GM12875 (cell line): Measurements from ENCODE around the gene MAPRE3.

ENCODE experiments used
- H3K4me3 ChIP-seq: one replicate; pipeline ENCODE4 v1.5.1; 2011; ENCODE audit warnings: low read depth, low read length, control low read depth
- TF ChIP-seq, protein P1 (sequence below): IDR thresholded peaks from 2 replicates; pipeline ENCODE4 v1.5.1; 2011; ENCODE audit warnings: low read depth, mild to moderate bottlenecking, control low read depth, inconsistent platforms, low read length, moderate library complexity, borderline replicate concordance; ENCODE audit not compliant: insufficient read depth

MAPRE3 gene

GRCh38 chr2:26993768-26994167 lies 23.3 kb downstream of the MAPRE3 start:
- TF ChIP-seq, protein P1, sequence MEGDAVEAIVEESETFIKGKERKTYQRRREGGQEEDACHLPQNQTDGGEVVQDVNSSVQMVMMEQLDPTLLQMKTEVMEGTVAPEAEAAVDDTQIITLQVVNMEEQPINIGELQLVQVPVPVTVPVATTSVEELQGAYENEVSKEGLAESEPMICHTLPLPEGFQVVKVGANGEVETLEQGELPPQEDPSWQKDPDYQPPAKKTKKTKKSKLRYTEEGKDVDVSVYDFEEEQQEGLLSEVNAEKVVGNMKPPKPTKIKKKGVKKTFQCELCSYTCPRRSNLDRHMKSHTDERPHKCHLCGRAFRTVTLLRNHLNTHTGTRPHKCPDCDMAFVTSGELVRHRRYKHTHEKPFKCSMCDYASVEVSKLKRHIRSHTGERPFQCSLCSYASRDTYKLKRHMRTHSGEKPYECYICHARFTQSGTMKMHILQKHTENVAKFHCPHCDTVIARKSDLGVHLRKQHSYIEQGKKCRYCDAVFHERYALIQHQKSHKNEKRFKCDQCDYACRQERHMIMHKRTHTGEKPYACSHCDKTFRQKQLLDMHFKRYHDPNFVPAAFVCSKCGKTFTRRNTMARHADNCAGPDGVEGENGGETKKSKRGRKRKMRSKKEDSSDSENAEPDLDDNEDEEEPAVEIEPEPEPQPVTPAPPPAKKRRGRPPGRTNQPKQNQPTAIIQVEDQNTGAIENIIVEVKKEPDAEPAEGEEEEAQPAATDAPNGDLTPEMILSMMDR, result no peak
- H3K4me3 ChIP-seq, result no peak overlapping the region

GRCh38 chr2:26994983-26995382 lies 24.5 kb downstream of the MAPRE3 start:
- TF ChIP-seq, protein P1, result no peak
- no peak overlapping the region for H3K4me3 ChIP-seq

DNA sequence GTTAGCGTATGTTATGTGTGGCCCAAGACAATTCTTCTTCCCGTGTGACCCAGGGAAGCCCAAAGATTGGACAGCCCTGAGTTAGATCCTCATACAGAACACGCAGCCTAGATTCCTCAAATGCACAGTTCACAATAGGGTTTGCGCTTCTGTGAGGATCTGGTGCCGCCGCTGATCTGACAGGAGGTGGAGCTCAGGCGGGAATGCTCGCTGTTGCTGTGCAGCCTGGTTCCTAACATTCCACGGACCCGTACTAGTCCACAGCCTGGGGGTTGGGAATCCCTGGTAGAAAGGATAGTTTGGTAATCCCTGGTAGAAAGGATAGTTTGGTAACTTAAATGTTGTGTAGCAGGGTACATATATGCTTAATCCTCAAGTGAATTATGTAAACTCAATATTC lies 27.0 kb downstream of the MAPRE3 start:
- H3K4me3 ChIP-seq, result no peak overlapping the region
- TF ChIP-seq, protein P1, result no peak

DNA sequence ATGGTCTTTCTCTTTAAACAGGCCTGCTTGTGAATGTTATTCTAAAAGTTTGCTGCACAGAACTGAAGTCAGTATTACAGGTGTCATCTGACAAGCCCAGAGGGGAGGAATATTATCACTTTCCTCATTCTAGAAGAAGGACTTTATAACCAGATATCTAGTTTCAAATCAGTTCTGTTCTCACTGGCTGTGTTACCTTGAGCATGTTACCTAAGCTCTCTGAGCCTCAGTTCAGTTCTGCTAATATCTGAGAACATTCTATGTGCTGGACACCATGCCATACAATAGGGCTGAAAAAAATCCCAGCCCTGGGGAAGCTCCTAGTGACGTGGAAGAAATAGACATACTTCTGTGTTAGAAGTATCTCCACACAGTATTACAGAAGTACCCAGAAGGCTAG lies 27.9 kb downstream of the MAPRE3 start:
- no peak overlapping the region for H3K4me3 ChIP-seq
- TF ChIP-seq, protein P1, result no peak

DNA sequence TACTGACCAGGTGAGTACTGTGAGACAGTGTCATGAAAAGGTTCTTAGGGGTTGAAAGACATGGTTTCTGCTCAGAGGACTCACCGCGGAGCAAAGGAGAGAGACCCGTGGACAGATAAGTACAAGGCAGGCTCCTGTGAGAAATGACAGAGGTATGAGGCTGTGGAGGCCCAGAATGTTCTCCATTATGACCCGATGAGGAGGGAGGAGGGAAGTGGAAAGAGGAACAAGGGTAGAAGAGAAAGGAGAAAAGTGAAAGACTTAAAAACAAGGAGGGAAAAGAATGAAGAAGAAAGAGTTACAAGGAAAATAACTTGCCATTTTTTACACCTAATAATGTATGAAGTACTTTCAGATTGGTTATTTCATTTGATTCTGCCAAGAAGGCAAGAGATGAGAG lies 29.8 kb downstream of the MAPRE3 start:
- TF ChIP-seq, protein P1, result no peak
- H3K4me3 ChIP-seq, result no peak overlapping the region

GRCh38 chr2:27000995-27001394 lies 30.6 kb downstream of the MAPRE3 start:
- no peak overlapping the region for H3K4me3 ChIP-seq
- TF ChIP-seq, protein P1, result no peak

- no peak overlapping the region for H3K4me3 ChIP-seq
- TF ChIP-seq, protein P1, result no peak
These were observed 31.5 kb downstream of the MAPRE3 start for GRCh38 chr2:27001950-27002349.
